ENCODE results near the gene PRRC2A. TPM values are rescaled to one million over a fixed set of nuclear protein-coding genes. Genes with fewer than 3 reads are reported as not detected.

The PRRC2A gene
- 162 TPM for total RNA-seq
- long read RNA-seq, partial matches to known transcripts = 2 of 7 reads
- long read RNA-seq, other reads (novel, unspliced or antisense) = 5 of 7 reads

DNA sequence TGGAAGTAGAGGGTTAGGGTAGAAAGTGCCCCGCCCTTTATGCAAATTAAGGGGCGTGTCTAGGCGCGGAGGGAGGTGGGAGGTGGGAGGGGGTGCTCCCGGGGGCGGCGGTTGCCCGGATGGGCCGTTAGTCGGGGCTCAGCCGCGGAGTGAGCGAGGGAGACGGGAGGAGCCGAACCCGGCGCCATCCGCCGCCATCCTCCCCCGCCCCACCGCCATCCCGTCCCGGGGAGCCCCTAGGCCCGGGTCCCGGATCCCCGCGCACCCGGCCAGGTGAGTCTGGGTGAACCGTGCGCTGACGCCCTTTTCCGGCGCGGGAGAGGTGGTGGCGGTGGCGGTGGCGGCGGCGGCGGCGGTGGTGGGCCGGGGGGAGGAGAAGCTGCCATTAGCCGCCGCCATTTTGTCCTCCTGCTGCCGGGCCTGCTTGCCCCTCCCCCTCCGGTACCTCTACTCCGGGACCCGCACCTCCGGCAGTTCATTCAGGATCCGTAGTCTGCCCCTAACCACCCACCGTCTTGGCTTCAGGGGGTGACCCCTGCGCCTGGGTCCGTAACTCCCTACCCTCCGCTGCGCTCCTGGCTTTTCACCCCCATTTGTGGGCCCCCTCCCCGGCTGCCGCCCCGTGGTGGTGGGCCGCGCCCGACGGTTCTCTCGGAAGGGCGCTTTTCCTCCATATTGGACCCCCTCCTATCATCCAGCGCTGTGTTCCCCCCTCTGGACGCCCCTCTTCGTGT is at the start of gene PRRC2A:
PRRC2A (plus strand) TSS at position 130 of the 734 bp plus-strand sequence. CDS start 2,075 bp downstream, outside the sequence.
- DNase-seq (ENCODE audit: low spot score) = peak; percentile 97

DNA sequence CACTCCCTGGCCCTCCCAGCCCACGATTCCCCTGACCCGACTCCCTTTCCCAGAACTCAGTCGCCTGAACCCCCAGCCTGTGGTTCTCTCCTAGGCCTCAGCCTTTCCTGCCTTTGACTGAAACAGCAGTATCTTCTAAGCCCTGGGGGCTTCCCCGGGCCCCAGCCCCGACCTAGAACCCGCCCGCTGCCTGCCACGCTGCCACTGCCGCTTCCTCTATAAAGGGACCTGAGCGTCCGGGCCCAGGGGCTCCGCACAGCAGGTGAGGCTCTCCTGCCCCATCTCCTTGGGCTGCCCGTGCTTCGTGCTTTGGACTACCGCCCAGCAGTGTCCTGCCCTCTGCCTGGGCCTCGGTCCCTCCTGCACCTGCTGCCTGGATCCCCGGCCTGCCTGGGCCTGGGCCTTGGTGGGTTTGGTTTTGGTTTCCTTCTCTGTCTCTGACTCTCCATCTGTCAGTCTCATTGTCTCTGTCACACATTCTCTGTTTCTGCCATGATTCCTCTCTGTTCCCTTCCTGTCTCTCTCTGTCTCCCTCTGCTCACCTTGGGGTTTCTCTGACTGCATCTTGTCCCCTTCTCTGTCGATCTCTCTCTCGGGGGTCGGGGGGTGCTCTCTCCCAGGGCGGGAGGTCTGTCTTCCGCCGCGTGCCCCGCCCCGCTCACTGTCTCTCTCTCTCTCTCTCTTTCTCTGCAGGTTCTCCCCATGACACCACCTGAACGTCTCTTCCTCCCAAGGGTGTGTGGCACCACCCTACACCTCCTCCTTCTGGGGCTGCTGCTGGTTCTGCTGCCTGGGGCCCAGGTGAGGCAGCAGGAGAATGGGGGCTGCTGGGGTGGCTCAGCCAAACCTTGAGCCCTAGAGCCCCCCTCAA is 48.2 kb upstream of the PRRC2A start, which contains the start of gene LTA:
LTA (plus strand) TSS at position 249 of the 871 bp plus-strand sequence; CDS start at position 703, 454 bp downstream.
- no peak for DNase-seq (ENCODE audit: low spot score)

DNA sequence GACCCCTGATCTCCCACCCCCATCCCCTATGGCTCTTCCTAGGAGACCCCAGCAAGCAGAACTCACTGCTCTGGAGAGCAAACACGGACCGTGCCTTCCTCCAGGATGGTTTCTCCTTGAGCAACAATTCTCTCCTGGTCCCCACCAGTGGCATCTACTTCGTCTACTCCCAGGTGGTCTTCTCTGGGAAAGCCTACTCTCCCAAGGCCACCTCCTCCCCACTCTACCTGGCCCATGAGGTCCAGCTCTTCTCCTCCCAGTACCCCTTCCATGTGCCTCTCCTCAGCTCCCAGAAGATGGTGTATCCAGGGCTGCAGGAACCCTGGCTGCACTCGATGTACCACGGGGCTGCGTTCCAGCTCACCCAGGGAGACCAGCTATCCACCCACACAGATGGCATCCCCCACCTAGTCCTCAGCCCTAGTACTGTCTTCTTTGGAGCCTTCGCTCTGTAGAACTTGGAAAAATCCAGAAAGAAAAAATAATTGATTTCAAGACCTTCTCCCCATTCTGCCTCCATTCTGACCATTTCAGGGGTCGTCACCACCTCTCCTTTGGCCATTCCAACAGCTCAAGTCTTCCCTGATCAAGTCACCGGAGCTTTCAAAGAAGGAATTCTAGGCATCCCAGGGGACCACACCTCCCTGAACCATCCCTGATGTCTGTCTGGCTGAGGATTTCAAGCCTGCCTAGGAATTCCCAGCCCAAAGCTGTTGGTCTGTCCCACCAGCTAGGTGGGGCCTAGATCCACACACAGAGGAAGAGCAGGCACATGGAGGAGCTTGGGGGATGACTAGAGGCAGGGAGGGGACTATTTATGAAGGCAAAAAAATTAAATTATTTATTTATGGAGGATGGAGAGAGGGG is 47.0 kb upstream of the PRRC2A start:
- no peak for DNase-seq (ENCODE audit: low spot score)

DNA sequence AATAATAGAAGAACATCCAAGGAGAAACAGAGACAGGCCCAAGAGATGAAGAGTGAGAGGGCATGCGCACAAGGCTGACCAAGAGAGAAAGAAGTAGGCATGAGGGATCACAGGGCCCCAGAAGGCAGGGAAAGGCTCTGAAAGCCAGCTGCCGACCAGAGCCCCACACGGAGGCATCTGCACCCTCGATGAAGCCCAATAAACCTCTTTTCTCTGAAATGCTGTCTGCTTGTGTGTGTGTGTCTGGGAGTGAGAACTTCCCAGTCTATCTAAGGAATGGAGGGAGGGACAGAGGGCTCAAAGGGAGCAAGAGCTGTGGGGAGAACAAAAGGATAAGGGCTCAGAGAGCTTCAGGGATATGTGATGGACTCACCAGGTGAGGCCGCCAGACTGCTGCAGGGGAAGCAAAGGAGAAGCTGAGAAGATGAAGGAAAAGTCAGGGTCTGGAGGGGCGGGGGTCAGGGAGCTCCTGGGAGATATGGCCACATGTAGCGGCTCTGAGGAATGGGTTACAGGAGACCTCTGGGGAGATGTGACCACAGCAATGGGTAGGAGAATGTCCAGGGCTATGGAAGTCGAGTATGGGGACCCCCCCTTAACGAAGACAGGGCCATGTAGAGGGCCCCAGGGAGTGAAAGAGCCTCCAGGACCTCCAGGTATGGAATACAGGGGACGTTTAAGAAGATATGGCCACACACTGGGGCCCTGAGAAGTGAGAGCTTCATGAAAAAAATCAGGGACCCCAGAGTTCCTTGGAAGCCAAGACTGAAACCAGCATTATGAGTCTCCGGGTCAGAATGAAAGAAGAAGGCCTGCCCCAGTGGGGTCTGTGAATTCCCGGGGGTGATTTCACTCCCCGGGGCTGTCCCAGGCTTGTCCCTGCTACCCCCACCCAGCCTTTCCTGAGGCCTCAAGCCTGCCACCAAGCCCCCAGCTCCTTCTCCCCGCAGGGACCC is 46.1 kb upstream of the PRRC2A start:
- DNase-seq (ENCODE audit: low spot score) = no peak

DNA sequence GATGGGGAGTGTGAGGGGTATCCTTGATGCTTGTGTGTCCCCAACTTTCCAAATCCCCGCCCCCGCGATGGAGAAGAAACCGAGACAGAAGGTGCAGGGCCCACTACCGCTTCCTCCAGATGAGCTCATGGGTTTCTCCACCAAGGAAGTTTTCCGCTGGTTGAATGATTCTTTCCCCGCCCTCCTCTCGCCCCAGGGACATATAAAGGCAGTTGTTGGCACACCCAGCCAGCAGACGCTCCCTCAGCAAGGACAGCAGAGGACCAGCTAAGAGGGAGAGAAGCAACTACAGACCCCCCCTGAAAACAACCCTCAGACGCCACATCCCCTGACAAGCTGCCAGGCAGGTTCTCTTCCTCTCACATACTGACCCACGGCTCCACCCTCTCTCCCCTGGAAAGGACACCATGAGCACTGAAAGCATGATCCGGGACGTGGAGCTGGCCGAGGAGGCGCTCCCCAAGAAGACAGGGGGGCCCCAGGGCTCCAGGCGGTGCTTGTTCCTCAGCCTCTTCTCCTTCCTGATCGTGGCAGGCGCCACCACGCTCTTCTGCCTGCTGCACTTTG is 45.1 kb upstream of the PRRC2A start, which contains the start of gene TNF:
TNF (plus strand) TSS at position 231 of the 567 bp plus-strand sequence; CDS start at position 408, 177 bp downstream.
- no peak for DNase-seq (ENCODE audit: low spot score)

DNA sequence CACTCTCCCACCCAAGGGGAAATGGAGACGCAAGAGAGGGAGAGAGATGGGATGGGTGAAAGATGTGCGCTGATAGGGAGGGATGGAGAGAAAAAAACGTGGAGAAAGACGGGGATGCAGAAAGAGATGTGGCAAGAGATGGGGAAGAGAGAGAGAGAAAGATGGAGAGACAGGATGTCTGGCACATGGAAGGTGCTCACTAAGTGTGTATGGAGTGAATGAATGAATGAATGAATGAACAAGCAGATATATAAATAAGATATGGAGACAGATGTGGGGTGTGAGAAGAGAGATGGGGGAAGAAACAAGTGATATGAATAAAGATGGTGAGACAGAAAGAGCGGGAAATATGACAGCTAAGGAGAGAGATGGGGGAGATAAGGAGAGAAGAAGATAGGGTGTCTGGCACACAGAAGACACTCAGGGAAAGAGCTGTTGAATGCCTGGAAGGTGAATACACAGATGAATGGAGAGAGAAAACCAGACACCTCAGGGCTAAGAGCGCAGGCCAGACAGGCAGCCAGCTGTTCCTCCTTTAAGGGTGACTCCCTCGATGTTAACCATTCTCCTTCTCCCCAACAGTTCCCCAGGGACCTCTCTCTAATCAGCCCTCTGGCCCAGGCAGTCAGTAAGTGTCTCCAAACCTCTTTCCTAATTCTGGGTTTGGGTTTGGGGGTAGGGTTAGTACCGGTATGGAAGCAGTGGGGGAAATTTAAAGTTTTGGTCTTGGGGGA is 44.4 kb upstream of the PRRC2A start:
- no peak for DNase-seq (ENCODE audit: low spot score)

DNA sequence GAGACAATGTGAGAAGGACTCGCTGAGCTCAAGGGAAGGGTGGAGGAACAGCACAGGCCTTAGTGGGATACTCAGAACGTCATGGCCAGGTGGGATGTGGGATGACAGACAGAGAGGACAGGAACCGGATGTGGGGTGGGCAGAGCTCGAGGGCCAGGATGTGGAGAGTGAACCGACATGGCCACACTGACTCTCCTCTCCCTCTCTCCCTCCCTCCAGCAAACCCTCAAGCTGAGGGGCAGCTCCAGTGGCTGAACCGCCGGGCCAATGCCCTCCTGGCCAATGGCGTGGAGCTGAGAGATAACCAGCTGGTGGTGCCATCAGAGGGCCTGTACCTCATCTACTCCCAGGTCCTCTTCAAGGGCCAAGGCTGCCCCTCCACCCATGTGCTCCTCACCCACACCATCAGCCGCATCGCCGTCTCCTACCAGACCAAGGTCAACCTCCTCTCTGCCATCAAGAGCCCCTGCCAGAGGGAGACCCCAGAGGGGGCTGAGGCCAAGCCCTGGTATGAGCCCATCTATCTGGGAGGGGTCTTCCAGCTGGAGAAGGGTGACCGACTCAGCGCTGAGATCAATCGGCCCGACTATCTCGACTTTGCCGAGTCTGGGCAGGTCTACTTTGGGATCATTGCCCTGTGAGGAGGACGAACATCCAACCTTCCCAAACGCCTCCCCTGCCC is 43.5 kb upstream of the PRRC2A start:
- DNase-seq (ENCODE audit: low spot score) = no peak

DNA sequence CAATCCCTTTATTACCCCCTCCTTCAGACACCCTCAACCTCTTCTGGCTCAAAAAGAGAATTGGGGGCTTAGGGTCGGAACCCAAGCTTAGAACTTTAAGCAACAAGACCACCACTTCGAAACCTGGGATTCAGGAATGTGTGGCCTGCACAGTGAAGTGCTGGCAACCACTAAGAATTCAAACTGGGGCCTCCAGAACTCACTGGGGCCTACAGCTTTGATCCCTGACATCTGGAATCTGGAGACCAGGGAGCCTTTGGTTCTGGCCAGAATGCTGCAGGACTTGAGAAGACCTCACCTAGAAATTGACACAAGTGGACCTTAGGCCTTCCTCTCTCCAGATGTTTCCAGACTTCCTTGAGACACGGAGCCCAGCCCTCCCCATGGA is 42.9 kb upstream of the PRRC2A start:
- no peak for DNase-seq (ENCODE audit: low spot score)

DNA sequence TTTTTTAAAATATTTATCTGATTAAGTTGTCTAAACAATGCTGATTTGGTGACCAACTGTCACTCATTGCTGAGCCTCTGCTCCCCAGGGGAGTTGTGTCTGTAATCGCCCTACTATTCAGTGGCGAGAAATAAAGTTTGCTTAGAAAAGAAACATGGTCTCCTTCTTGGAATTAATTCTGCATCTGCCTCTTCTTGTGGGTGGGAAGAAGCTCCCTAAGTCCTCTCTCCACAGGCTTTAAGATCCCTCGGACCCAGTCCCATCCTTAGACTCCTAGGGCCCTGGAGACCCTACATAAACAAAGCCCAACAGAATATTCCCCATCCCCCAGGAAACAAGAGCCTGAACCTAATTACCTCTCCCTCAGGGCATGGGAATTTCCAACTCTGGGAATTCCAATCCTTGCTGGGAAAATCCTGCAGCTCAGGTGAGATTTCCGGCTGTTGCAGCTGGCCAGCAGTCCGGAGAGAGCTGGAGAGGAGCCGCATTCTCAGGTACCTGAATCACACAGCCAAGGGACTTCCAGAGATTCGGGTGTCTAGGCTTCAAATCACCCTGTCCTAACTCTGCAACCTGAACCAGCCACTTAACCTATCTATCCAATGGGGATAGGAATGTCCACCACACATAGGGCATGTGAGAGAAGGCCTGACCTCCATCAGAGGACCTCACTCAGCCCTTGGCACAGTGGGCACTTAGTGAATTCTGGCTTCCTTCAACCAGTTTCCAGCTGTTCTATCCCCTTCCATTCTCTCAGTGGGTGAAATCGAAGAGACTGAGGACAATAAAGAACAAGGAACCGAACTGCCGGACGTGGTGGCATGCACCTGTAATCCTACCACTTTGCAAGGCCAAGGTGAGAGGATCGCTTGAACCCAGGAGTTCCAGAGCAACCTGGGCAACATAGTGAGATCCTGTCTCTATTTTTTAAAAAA is 42.1 kb upstream of the PRRC2A start:
- no peak for DNase-seq (ENCODE audit: low spot score)

DNA sequence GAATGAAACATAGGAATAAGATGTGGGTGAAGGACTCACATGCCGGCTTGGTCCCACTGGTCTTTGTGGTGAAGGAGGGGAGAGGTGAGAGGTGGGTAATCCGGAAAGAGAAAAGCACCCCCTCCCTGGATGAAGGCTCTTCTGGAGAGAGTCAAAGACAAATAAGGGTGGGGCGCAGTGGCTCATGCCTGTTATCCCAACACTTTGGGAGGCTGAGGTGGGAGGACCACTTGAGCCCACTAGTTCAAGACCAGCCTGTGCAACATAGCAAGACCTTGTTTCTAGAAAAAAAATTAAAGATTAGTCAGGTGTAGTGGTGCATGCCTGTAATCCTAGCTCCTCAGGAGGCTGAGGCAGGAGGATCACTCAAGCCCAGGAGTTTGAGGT is 41.4 kb upstream of the PRRC2A start:
- no peak for DNase-seq (ENCODE audit: low spot score)

DNA sequence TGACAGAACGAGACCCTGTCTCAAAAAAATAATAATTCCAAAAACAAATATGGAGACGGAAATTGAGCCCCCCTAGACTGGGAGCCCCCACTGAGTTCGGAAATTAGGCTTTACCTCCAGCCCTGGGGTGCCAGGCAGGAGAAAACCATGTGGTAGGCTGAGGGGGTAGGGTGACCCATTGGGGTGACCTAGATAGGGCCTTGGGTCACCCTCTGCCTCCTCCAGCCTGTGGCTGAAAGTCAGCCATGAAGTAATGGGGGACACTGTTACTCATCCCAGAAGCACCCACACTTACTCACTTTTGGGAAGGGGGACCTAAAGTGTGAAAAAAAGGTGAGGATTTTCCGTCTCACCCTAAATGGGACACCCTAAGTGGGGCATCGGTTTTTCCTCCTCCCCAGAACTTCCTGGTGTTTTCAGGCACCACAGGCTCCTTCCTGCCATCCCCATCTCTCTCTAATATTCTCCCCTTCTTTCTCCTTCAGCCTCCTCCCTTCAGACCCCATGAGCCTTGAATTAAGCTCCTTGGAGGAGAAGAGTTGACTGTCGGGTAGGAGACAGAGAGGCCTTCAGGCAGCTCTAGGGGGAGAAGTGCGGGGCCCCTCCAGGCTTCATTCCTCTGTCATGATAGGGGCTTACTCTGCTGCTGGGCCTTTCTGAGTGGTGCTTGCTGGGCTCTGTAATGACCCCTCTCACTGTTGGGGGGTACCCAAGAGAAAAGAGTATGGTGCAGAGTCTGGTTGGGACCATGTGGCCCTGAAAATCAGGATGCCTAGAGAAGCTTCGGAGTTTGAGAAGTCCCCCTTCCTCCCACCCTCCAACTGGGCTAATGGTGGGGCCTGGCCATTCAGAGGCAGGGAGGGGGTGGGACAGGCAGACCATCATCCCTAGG is 40.7 kb upstream of the PRRC2A start:
- DNase-seq (ENCODE audit: low spot score) = no peak

DNA sequence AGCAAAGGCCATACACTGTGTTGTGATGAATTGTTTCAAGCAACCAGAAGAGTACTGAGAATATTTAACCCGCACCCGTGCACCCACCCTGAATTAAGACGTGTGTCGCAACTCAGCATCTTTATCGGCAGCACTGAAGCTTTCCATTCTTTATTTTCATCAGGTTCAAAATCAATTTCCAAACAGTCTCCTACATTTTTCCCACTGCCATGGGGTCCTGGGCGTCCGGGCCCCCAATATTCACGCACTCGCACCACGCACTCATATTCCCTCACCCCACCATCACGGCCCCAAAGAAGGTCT is 40.1 kb upstream of the PRRC2A start:
- no peak for DNase-seq (ENCODE audit: low spot score)

DNA sequence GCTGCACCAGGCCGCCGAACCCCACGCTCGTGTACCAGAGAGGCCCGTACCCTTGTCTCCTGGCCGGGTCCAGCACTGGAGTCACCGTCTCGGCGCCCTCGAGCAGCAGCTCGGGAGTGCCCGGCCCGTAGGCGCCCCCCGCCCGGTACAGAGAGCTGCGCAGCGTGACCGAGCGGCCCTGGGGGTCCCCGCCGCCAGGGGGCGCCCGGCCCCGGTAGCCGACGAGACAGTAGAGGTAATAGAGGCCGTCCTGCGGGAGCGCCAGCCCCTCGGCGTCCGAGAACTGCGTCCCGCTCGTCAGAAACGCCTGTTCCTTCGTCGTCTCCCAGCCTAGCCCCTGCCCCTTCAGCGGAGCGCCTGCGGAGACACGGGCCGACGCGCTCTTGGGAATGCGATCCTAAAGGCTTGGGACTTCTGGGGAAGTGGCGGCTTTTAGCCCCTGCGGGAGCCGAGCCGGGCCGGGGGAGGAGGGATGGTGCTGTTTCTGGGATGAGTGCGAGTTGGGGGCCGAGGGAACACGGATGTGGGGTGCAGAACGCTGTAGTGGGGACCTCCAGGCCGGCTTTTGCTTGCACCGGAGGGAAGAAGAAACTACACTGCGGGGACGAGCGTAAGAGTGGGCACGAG is 39.6 kb upstream of the PRRC2A start:
- peak; percentile 96 for DNase-seq (ENCODE audit: low spot score)

DNA sequence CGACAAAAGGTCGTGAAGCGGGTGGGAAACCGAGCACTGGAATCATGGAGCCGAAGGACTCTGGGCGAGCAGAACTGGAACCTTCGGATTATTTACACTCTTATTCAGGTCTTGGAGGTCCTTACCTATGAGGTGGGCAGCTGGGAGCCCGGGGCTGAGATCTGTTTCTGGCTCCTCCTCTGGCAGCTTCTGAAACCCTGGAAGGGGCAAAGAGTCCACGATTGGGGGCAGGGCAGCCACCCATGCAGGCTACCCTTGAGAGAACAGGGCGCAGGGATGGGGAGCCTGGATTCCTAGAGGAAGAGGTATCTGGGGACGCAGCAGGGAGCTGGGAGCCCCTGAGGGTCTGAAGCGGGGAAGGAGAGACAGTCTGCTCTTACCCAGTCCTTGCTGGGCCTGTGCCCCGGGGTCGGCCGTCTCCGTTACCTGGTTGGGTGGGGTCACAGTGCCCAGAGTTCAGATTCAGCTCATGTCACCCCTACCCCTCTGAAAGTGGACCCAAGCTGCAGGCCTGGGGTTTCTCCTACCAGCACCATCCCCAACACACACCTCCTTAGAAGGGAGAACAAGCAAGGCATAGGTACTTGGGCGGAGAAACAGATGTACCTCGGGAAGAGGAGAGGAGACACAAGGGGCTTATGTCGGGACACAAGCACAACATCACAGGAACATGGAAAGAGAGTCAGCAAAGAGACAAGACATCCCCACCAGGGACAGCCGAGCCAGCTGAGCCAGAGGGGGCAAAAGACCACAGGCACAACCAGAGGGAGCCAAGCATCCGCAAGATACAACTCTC is 38.9 kb upstream of the PRRC2A start:
- DNase-seq (ENCODE audit: low spot score) = no peak

DNA sequence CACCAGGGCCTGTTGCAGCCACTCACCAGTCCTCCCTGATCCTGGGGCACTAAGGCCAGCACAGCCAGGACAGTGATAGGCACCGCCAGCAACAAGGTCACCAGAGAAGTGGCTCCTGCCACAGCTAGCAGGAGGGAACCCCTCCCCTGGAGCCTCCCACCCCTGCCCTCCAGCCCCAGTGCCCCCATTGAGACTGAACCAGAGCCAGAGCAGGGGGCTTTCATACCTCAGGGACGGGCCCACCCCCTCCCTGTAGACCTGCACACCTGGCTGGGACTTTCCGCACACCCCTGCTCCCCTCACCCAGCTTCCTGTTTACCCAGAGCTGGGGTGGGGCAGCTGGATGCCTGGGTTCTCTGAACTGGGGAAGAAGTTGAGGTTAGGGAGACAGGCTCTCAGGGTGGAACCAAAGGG is 38.3 kb upstream of the PRRC2A start, which contains the start of gene LTB:
LTB (minus strand) TSS at position 195 of the 414 bp plus-strand sequence; CDS start at position 188, 7 bp downstream.
- DNase-seq (ENCODE audit: low spot score) = no peak

Measured in mesenteric fat pad (tissue), 1 donor.